IMR-90 (cell line): ENCODE data around the gene BTBD18. TPM values are rescaled to one million over a fixed set of nuclear protein-coding genes. Genes with fewer than 3 reads are reported as not detected.

Experiments used
- ATAC-seq: fragments of 200-7000 bp; cut with Tn5 transposase; 2 replicates; pipeline ENCODE4 v1.9.1; 2020; ENCODE audit warnings: low read depth, mild to moderate bottlenecking, moderate library complexity
- BruUV-seq: library from RNA; stranded (reverse); fragments of 400-500 nt; replicated peaks from 2 replicates; lab custom pipeline; 2021; lab: Mats Ljungman, UMichigan
- CTCF ChIA-PET: fragments of 300-600 bp; formaldehyde crosslinking; extraction: SDS; loops from one replicate; lab custom pipeline; 2021; ENCODE audit warnings: antibody characterized with exemption; lab: Yijun Ruan, JAX
- POLR2A ChIA-PET: fragments of 300-600 bp; sonication (Branson Sonifier 250); formaldehyde crosslinking; loops from one replicate; lab custom pipeline; 2022; ENCODE audit warnings: antibody characterized with exemption; ENCODE audit not compliant: unreplicated experiment; lab: Charles Lee
- DNase-seq: peaks from one replicate; pipeline ENCODE4 v3.0.0; 2013
- H2AFZ ChIP-seq: replicated peaks from 2 replicates; pipeline ENCODE3; 2013; ENCODE audit warnings: low read length, mild to moderate bottlenecking; ENCODE audit not compliant: poor library complexity
- H2AK5ac ChIP-seq: 2 replicates; pipeline ENCODE4 v1.6.1; 2013; ENCODE audit warnings: low read depth, low read length, inconsistent platforms
- H2AK9ac ChIP-seq: replicated peaks from 2 replicates; pipeline ENCODE3; 2013; ENCODE audit warnings: mild to moderate bottlenecking, low read depth, low read length, moderate library complexity; ENCODE audit not compliant: poor library complexity
- H2BK120ac ChIP-seq: 2 replicates; pipeline ENCODE4 v1.6.1; 2013; ENCODE audit warnings: low read depth, low read length, inconsistent platforms
- H2BK15ac ChIP-seq: 3 replicates; pipeline ENCODE4 v1.6.1; 2013; ENCODE audit warnings: low read depth, low read length, inconsistent platforms
- H2BK20ac ChIP-seq: 2 replicates; pipeline ENCODE4 v1.6.1; 2013; ENCODE audit warnings: low read depth, mild to moderate bottlenecking, inconsistent platforms, low read length, moderate library complexity
- H2BK5ac ChIP-seq: 2 replicates; pipeline ENCODE4 v1.6.1; 2013; ENCODE audit warnings: mild to moderate bottlenecking, low read depth, low read length, inconsistent platforms; ENCODE audit not compliant: poor library complexity, severe bottlenecking
- H3K14ac ChIP-seq: replicated peaks from 2 replicates; pipeline ENCODE4 v1.6.1; 2013; ENCODE audit warnings: low read depth, low read length, inconsistent platforms
- H3K18ac ChIP-seq: 2 replicates; pipeline ENCODE4 v1.6.1; 2013; ENCODE audit warnings: low read depth, low read length, control low read depth
- H3K23ac ChIP-seq: 2 replicates; pipeline ENCODE4 v1.6.1; 2013; ENCODE audit warnings: low read depth, low read length, inconsistent platforms
- H3K27ac ChIP-seq: 2 replicates; pipeline ENCODE4 v1.5.1; 2013; ENCODE audit warnings: mild to moderate bottlenecking, control low read depth, low read length; ENCODE audit not compliant: insufficient read depth
- H3K27me3 ChIP-seq: 2 replicates; pipeline ENCODE4 v1.6.1; 2013; ENCODE audit warnings: low read length; ENCODE audit not compliant: control insufficient read depth, insufficient read depth
- H3K36me3 ChIP-seq: 2 replicates; pipeline ENCODE4 v1.6.1; 2013; ENCODE audit warnings: low read length, mixed read lengths; ENCODE audit not compliant: control insufficient read depth, insufficient read depth
- H3K4ac ChIP-seq: 2 replicates; pipeline ENCODE4 v1.6.1; 2013; ENCODE audit warnings: low read depth, low read length, inconsistent platforms
- H3K4me1 ChIP-seq: 2 replicates; pipeline ENCODE4 v1.6.1; 2013; ENCODE audit warnings: low read length, mixed read lengths; ENCODE audit not compliant: control insufficient read depth, insufficient read depth
- H3K4me2 ChIP-seq: 2 replicates; pipeline ENCODE4 v1.6.1; 2013; ENCODE audit warnings: low read depth, mild to moderate bottlenecking, control low read depth, low read length, moderate library complexity
- H3K4me3 ChIP-seq: 2 replicates; pipeline ENCODE4 v1.5.1; 2013; ENCODE audit warnings: low read depth, mild to moderate bottlenecking, control low read depth, low read length, moderate library complexity; ENCODE audit not compliant: insufficient read depth
- H3K56ac ChIP-seq: 2 replicates; pipeline ENCODE4 v1.6.1; 2013; ENCODE audit warnings: low read length, inconsistent platforms; ENCODE audit not compliant: insufficient read depth; ENCODE audit errors: extremely low read depth
- H3K79me1 ChIP-seq, 2 experiments: 2 replicates each; pipeline ENCODE4 v1.6.1; 2013; ENCODE audit warnings: low read length in 2 of 2, inconsistent platforms in 1 of 2, low read depth in 1 of 2
- H3K9ac ChIP-seq: 2 replicates; pipeline ENCODE4 v1.6.1; 2013; ENCODE audit warnings: low read depth, low read length, control low read depth
- H3K9me1 ChIP-seq: 2 replicates; pipeline ENCODE4 v1.6.1; 2013; ENCODE audit warnings: low read length, inconsistent platforms; ENCODE audit not compliant: insufficient read depth
- H3K9me3 ChIP-seq: 2 replicates; pipeline ENCODE4 v1.6.1; 2013; ENCODE audit warnings: low read length; ENCODE audit not compliant: control insufficient read depth, insufficient read depth
- H4K20me1 ChIP-seq: 2 replicates; pipeline ENCODE4 v1.6.1; 2013; ENCODE audit warnings: low read length, inconsistent platforms; ENCODE audit not compliant: insufficient read depth
- H4K5ac ChIP-seq: 2 replicates; pipeline ENCODE4 v1.6.1; 2013; ENCODE audit warnings: mild to moderate bottlenecking, low read depth, low read length, control low read depth
- H4K8ac ChIP-seq, 2 experiments: 2 replicates each; pipeline ENCODE4 v1.6.1; 2013; ENCODE audit warnings: low read depth in 2 of 2, low read length in 2 of 2, control low read depth in 1 of 2, inconsistent platforms in 1 of 2
- H4K91ac ChIP-seq: 2 replicates; pipeline ENCODE4 v1.6.1; 2013; ENCODE audit warnings: low read depth, low read length, inconsistent platforms; ENCODE audit not compliant: insufficient read depth
- BHLHE40 ChIP-seq: fragments of 150-350 bp; IDR thresholded peaks from 2 replicates; pipeline ENCODE4 v1.6.1; 2016; ENCODE audit warnings: mild to moderate bottlenecking, low read depth, low read length
- CEBPB ChIP-seq: IDR thresholded peaks from 2 replicates; pipeline ENCODE4 v1.6.1; 2012; ENCODE audit warnings: low read depth, low read length, improper control_type of control experiment
- CHD1 ChIP-seq: IDR thresholded peaks from 2 replicates; pipeline ENCODE4 v1.6.1; 2012; ENCODE audit warnings: low read depth, low read length, improper control_type of control experiment
- MAFK ChIP-seq: IDR thresholded peaks from 2 replicates; pipeline ENCODE4 v1.6.1; 2012; ENCODE audit warnings: low read depth, low read length, improper control_type of control experiment
- MAZ ChIP-seq: IDR thresholded peaks from 2 replicates; pipeline ENCODE4 v1.6.1; 2012; ENCODE audit warnings: low read depth, mild to moderate bottlenecking, low read length, improper control_type of control experiment, moderate library complexity, borderline replicate concordance
- MXI1 ChIP-seq: IDR thresholded peaks from 2 replicates; pipeline ENCODE4 v1.6.1; 2012; ENCODE audit warnings: low read depth, mild to moderate bottlenecking, low read length, moderate library complexity, borderline replicate concordance
- NFE2L2 ChIP-seq: fragments of 150-350 bp; IDR thresholded peaks from 2 replicates; pipeline ENCODE4 v1.6.1; 2016; ENCODE audit warnings: low read depth, mild to moderate bottlenecking, low read length
- RCOR1 ChIP-seq: IDR thresholded peaks from 2 replicates; pipeline ENCODE4 v1.6.1; 2012; ENCODE audit warnings: mild to moderate bottlenecking, low read length, improper control_type of control experiment; ENCODE audit not compliant: insufficient replicate concordance
- RFX5 ChIP-seq: IDR thresholded peaks from 2 replicates; pipeline ENCODE4 v1.8.0; 2012; ENCODE audit warnings: low read depth, mild to moderate bottlenecking, low read length, moderate library complexity
- WGBS, 2 experiments: methylation state at CpG; one replicate each; pipeline versions ENCODE4 v1.1.5 to v1.1.7; 2013; ENCODE audit warnings: missing lambda C conversion rate in 2 of 2; ENCODE audit not compliant: insufficient read length in 1 of 2; ENCODE audit errors: extremely low coverage in 2 of 2; 5-methylcytosine and 5-hydroxymethylcytosine counted together
- dilution Hi-C: fragments of 300-500 bp; cut with HindIII; formaldehyde crosslinking; loops from one replicate; pipeline ENCODE4 v1.14.3; 2018; ENCODE audit warnings: low sequenced_read_pairs; ENCODE audit not compliant: unreplicated experiment
- in situ Hi-C: fragments of 300-500 bp; cut with MboI; formaldehyde crosslinking; loops from 3 replicates; pipeline ENCODE4 v1.14.3; 2019; ENCODE audit warnings: low sequenced_read_pairs, inconsistent platforms, mixed read lengths
- intact Hi-C: fragments of 100-400 bp; cut with micrococcal nuclease; formaldehyde crosslinking; loops from 2 replicates; pipeline ENCODE4 v1.10.0; 2022
- polyA plus RNA-seq, 3 experiments: library from polyadenylated mRNA; depleted of rRNA; stranded (reverse); fragments of >200 nt; gene quantifications; 2 replicates each; pipeline ENCODE4 v1.2.3, GENCODE V29; 2012; ENCODE audit warnings: low replicate concordance in 1 of 3
- total RNA-seq: library from RNA; depleted of rRNA; stranded (reverse); fragments of >200 nt; gene quantifications from 2 replicates; pipeline ENCODE4 v1.2.3, GENCODE V29; 2012
- TF ChIP-seq, protein P1 (sequence below): fragments of 150-350 bp; IDR thresholded peaks from 2 replicates; pipeline ENCODE4 v1.6.1; 2016; ENCODE audit warnings: low read depth, mild to moderate bottlenecking, low read length, moderate library complexity, borderline replicate concordance
- TF ChIP-seq, protein P2 (sequence below): fragments of 150-350 bp; IDR thresholded peaks from 2 replicates; pipeline ENCODE4 v1.6.1; 2017; ENCODE audit warnings: mild to moderate bottlenecking, antibody characterized with exemption, low read length, low read depth

BTBD18 gene
- total and polyA plus RNA-seq, 2 of the 4 experiments (the other 2 are of a cell fraction) = not detected

DNA sequence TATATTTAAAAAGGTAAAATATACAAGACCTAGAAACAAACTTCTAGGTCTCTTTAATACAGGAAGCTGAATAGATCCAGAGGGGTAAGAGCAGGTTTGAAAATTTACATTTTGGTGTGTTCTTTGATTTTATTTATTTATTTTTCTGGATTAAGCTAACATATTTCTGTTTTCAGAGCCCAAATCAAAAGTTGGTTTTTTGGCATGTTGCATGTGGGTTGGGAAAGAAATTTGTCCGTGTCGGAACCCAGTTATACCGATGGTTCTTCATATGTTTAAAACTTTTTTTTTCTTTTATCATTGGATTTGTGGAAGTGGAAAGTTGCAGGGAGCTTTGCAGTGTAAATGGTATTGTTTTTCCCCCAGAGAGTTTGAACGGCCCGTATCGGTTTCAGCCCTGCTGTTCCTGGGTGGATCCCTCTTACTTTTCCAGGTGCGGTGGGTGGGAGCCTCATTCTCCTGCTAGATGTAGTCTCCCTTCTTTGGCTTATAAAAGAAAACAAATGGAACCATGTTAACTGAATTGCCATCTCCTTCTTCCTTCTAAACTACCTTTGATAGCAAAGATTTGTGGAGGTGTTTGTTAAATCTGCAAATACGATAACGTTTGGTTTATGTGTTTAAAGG lies 10.7 kb upstream of the BTBD18 start:
- no peak overlapping the region for H2AK9ac ChIP-seq
- peak overlapping the region; percentile 95 for H3K56ac ChIP-seq
- H3K9me1 ChIP-seq = 0 out of 2 replicates have a peak, but pooled peaks cover 6% of the 10 kb centered on the region
- H3K14ac ChIP-seq = peak overlapping the region; percentile 84
- H2BK20ac ChIP-seq = no peak overlapping the region
- H3K4me3 ChIP-seq = peak overlapping the region; percentile 99
- H2AK5ac ChIP-seq = 0 out of 2 replicates have a peak overlapping the region, but pooled peaks have one; percentile 7
- ATAC-seq = no peak
- H3K23ac ChIP-seq = peak overlapping the region; percentile 87
- H4K20me1 ChIP-seq = peaks cover 39% of the 10 kb centered on the region
- dilution Hi-C loops = no loop called here
- DNase-seq = no peak
- H3K18ac ChIP-seq = peak overlapping the region; percentile 94
- H2BK15ac ChIP-seq = 0 out of 3 replicates have a peak overlapping the region, but pooled peaks have one; percentile 1
- WGBS, 2 experiments = no CpG with 5 or more reads among the region's 9 CpGs
- H3K79me1 ChIP-seq = peaks cover 0 to 25% of the 10 kb centered on the region in 2 experiments; a peak in 2 of 4 replicates
- ChIA-PET POLR2A (interaction anchor here (0.5 kb wide), 1 partner anchor 14 kb away, joined by 3 read pairs; no protein-coding TSS in a partner anchor), CTCF (interaction anchor here (1.0 to 1.9 kb wide), 4 partner anchors 11 to 297 kb away, joined by 3 to 10 read pairs (median 4); partner anchors contain the start of gene BTBD18)
- peak overlapping the region; percentile 99 for H3K4me2 ChIP-seq
- H2AFZ ChIP-seq = no peak overlapping the region
- TSS peak; percentile 56 for BruUV-seq
- peaks cover 8% of the 10 kb centered on the region for H3K4me1 ChIP-seq
- peaks cover 4% of the 10 kb centered on the region for H3K36me3 ChIP-seq
- peak overlapping the region; percentile 1; the same call in 1 of the 2 replicates for H2BK120ac ChIP-seq
- no peaks in the 10 kb centered on the region for H3K27me3 ChIP-seq
- peak overlapping the region; percentile 100 for H3K27ac ChIP-seq
- intact Hi-C loops = loop anchor here (1.0 to 5.0 kb wide), 5 partner anchors 14 to 750 kb away; no protein-coding TSS in a partner anchor
- H2BK5ac ChIP-seq = peak overlapping the region; percentile 97
- H3K9me3 ChIP-seq = no peaks in the 10 kb centered on the region
- peak overlapping the region; percentile 100 for H3K9ac ChIP-seq
- in situ Hi-C loops = no loop called here
- H4K8ac ChIP-seq = peak overlapping the region; percentile 41 to 79
- peak overlapping the region; percentile 60 for H4K91ac ChIP-seq
- peak overlapping the region; percentile 77 for H4K5ac ChIP-seq
- H3K4ac ChIP-seq = peak overlapping the region; percentile 59
- TF ChIP-seq NFE2L2 = no peak
- TF ChIP-seq, protein P1, sequence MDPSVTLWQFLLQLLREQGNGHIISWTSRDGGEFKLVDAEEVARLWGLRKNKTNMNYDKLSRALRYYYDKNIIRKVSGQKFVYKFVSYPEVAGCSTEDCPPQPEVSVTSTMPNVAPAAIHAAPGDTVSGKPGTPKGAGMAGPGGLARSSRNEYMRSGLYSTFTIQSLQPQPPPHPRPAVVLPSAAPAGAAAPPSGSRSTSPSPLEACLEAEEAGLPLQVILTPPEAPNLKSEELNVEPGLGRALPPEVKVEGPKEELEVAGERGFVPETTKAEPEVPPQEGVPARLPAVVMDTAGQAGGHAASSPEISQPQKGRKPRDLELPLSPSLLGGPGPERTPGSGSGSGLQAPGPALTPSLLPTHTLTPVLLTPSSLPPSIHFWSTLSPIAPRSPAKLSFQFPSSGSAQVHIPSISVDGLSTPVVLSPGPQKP = no peak
- TF ChIP-seq CEBPB = no peak
- no peak for TF ChIP-seq MAZ
- TF ChIP-seq RCOR1 = no peak
- no peak for TF ChIP-seq MXI1
- no peak for TF ChIP-seq MAFK
- no peak for TF ChIP-seq BHLHE40
- TF ChIP-seq, protein P2, sequence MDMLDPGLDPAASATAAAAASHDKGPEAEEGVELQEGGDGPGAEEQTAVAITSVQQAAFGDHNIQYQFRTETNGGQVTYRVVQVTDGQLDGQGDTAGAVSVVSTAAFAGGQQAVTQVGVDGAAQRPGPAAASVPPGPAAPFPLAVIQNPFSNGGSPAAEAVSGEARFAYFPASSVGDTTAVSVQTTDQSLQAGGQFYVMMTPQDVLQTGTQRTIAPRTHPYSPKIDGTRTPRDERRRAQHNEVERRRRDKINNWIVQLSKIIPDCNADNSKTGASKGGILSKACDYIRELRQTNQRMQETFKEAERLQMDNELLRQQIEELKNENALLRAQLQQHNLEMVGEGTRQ = no peak
- TF ChIP-seq CHD1 = no peak
- no peak for TF ChIP-seq RFX5
